HG02610 (cell line): ENCODE data around the gene PPP1R3E.

Experiments used
- ATAC-seq: cut with Tn5 transposase; IDR thresholded peaks from one replicate; pipeline ENCODE4 v1.9.1; 2021; ENCODE audit warnings: mild to moderate bottlenecking, moderate library complexity; ENCODE audit not compliant: unreplicated experiment

Gene PPP1R3E

DNA sequence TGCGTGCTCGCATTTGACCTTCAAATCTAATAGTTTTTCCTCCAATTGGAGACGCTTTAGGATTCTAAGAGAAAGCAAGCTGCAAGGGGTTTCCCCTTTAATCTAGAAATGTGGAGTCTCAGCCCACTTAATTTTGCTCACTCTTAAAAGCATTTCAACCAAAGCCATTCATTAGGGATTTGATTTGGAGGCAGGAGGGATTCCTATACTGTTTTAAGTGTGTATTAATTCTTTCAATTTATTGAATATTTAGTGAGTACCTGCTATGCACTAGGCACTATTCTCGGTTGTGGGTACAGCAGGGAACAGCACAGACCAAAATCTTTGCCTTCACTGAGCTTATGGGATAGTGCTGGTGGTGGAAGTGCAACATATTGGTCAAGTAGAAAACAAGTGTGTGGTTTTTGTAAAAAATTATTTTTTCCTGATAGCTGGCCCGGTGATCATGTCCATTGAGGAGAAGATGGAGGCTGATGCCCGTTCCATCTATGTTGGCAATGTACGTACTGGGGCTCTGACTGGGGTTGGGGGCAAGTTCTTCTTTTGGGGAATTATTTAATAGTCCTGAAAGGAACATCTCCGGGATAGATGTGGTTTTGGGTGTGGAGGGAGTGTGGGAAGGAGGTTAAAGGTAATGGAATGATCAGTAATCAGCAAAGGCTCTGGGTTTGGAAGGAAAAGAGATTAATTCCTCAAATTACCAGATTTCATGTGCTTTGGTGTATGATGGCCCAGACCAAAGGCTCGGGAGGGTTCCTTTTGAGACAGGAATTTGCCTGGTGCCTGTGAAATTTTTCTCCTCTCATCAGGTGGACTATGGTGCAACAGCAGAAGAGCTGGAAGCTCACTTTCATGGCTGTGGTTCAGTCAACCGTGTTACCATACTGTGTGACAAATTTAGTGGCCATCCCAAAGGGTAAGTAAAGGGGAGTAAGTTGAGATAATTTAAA lies 20.2 kb upstream of the PPP1R3E start:
- no peak for ATAC-seq

DNA sequence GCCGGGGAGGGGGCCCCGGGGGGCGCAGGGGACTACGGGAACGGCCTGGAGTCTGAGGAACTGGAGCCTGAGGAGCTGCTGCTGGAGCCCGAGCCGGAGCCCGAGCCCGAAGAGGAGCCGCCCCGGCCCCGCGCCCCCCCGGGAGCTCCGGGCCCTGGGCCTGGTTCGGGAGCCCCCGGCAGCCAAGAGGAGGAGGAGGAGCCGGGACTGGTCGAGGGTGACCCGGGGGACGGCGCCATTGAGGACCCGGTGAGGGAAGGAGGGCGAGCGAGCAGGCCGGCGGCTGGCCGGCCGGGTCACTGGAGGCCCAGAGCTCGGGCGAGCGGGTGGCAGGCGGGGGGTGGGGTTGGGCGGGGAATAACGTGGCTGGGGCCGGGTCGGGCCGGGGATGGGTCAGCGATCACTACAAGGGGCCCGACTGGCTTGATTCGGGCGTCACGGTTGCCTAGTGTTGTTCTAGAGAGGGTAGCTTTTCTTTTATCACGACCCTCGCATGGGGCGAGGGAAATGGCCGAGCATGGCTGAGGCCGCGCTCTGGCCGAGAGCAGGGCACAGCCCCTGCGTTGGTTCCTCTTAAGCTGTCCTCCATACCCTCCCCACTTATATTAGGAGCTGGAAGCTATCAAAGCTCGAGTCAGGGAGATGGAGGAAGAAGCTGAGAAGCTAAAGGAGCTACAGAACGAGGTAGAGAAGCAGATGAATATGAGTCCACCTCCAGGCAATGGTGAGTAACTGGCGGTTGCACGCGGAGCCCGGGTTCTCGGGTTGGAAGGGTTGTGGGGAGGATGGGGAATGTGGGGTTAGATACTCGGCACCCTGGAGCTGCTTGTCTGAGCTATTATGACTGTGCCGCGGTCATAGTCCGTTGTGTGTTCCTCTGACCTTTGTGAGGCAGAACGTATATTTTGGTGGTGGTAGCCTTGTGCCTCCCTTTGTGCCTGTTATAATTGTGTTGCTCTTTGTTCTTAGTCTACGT lies 19.2 kb upstream of the PPP1R3E start:
- peak; percentile 7 for ATAC-seq

GRCh38 chr14:23320584-23321571 lies 18.2 kb upstream of the PPP1R3E start, which contains the start of gene PABPN1:
Gene PABPN1 (plus strand): TSS chr14:23321457. CDS start chr14:23321470, 13 bp downstream.
- ATAC-seq, result peak; percentile 91

GRCh38 chr14:23319746-23320583 lies 17.3 kb upstream of the PPP1R3E start:
- no peak for ATAC-seq

DNA sequence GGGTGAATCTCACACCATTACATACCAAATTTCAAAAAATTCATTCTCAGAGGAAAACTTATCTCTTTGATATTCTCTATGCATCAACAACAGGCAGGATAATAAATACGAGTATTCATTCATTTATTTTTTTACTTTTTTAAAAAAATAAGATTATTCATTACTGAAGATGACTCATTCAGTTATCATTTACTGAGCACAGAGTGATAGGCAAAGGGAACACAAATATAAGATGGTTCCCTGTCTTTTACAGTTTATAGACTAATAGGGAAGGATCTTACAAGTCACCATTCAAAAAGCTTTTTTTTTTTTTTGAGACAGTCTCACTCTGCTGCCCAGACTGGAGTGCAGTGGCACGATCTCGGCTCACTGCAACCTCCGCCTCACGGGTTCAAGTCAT lies 13.6 kb upstream of the PPP1R3E start:
- ATAC-seq, result no peak

DNA sequence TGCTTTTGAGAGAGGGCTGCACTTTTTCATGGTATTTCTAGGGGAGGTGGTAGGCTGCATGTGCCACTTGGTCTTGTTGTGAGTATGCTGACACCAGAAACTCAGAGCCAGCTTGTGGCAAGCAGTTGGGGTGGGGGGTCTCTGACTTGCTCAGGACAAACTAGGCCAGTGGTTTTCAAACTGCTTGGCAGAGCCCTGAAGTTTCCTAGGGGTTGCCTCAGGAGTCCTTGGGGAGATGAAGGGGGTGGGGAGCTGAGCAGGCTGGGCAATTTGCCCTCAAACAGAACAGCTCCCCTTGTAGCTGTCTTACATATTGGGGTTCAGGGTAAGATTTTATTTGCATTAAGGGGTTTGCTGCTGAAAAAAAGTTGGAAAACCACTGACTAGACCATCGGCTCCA lies 7.9 kb upstream of the PPP1R3E start:
- no peak for ATAC-seq

DNA sequence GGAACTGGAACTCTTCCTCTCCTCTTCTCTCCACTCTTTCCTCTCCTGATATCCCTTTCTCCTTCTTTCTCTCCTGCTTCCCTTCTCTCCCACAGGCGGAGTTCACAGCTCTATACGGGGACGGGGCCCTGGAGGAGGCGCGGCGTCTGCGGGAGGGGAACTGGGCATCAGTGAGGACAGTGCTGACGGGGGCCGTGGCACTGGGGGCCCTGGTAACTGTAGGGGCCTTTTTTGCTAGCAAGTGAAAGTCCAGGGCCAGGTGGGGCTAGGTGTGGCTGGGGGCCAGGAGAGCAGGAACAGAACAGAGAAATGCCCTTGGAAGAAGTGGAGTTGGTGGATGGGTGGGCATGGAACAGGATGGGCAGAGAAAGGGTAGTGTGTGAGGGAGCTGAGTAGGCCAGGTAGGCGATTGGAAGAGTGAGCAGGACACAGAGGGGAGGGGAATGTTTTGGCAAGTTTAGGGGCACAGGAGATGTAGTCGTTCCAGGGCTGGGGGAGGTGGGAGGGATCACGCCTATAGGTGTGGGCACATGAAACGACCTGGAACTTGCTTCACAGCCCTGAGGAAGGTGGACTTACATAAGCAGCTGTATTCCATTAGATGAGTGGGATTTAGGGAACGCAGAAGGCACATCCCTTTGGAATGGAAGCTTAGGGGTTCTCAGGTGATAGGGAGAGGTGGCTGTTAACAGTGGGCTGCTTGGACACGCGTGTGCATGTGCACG lies 6.2 kb upstream of the PPP1R3E start:
- no peak for ATAC-seq

DNA sequence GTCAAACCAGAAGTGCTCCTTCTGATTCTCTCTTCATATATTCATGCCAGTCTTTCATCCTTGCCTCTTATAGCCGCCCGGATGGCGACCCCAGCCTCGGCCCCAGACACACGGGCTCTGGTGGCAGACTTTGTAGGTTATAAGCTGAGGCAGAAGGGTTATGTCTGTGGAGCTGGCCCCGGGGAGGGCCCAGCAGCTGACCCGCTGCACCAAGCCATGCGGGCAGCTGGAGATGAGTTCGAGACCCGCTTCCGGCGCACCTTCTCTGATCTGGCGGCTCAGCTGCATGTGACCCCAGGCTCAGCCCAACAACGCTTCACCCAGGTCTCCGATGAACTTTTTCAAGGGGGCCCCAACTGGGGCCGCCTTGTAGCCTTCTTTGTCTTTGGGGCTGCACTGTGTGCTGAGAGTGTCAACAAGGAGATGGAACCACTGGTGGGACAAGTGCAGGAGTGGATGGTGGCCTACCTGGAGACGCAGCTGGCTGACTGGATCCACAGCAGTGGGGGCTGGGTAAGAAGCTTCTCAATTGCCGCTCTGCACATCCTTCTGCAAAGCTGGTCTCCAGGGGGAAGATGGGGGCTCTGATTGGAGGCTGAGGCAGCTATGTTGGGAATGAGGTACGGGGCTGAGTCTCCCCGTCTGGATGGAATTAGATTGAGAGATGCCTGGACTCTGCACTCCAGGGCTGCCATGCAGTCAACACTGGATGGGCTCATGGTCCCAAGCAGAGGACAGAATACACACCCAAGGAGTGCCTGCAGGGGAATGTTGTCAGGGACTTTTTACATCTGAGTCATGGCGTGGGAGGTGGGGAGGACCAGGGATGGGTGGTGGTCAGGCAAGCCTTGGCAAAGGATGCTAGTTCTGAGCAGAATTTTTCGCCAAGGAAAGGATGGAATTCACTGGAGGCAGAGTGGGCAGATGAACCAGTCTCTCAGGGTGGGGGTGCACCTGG lies 5.3 kb upstream of the PPP1R3E start:
- ATAC-seq, result no peak

DNA sequence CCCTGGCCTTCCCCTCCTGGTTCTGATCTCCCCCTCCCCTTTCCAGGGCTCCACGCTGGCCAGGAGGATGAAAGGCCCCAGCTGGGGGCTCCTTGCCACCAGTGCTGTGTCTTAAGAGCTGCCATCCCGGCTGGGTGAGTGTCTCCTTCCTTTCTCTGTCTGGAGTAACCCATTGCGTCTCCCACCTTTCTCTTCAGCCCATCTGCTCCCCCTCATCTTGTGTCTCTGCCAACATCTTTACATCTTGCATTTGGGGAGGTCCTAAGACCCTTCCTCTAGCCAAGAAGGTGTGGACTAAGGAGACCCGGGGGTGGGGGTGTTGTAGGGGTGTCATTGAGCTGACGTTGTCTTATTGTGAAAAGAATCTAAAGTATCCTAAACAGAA lies 4.5 kb upstream of the PPP1R3E start:
- no peak for ATAC-seq

GRCh38 chr14:23306412-23307145 lies 3.9 kb upstream of the PPP1R3E start, which contains the start of gene BCL2L2:
Gene BCL2L2 (plus strand): TSS chr14:23306833. CDS start chr14:23307768, 935 bp downstream.
- no peak for ATAC-seq

GRCh38 chr14:23301969-23302289 lies 730 bp downstream of the PPP1R3E start:
- ATAC-seq, result peak; percentile 10

GRCh38 chr14:23301288-23301968 lies 1.2 kb downstream of the PPP1R3E start:
- peak; percentile 82 for ATAC-seq

GRCh38 chr14:23300687-23301223 lies 1.9 kb downstream of the PPP1R3E start:
- ATAC-seq, result no peak

- no peak for ATAC-seq
Observed at GRCh38 chr14:23299986-23300686, 2.5 kb downstream of the PPP1R3E start.

GRCh38 chr14:23299211-23299957 lies 3.3 kb downstream of the PPP1R3E start:
- no peak for ATAC-seq
